SU-DHL-6 (cell line): Measurements from ENCODE around the gene RPTOR.

ENCODE experiments used
- EZH2phosphoT487 ChIP-seq: fragments of 200-600 bp; sonication (generic), shearing (Covaris generic); conservative IDR thresholded peaks from 2 replicates; pipeline ENCODE4 v1.6.1; 2018; ENCODE audit warnings: mild to moderate bottlenecking, antibody characterized with exemption, low read length, moderate library complexity, mixed read lengths
- TF ChIP-seq, protein P1 (sequence below): fragments of 200-600 bp; sonication (generic); IDR thresholded peaks from one replicate; pipeline ENCODE4 v1.5.1; 2017; ENCODE audit warnings: antibody characterized with exemption, mild to moderate bottlenecking, low read length, moderate library complexity; ENCODE audit not compliant: insufficient read depth, poor library complexity, severe bottlenecking

- TF ChIP-seq, protein P1, sequence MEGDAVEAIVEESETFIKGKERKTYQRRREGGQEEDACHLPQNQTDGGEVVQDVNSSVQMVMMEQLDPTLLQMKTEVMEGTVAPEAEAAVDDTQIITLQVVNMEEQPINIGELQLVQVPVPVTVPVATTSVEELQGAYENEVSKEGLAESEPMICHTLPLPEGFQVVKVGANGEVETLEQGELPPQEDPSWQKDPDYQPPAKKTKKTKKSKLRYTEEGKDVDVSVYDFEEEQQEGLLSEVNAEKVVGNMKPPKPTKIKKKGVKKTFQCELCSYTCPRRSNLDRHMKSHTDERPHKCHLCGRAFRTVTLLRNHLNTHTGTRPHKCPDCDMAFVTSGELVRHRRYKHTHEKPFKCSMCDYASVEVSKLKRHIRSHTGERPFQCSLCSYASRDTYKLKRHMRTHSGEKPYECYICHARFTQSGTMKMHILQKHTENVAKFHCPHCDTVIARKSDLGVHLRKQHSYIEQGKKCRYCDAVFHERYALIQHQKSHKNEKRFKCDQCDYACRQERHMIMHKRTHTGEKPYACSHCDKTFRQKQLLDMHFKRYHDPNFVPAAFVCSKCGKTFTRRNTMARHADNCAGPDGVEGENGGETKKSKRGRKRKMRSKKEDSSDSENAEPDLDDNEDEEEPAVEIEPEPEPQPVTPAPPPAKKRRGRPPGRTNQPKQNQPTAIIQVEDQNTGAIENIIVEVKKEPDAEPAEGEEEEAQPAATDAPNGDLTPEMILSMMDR, result no peak
- no peak for TF ChIP-seq EZH2phosphoT487
Observed at GRCh38 chr17:80997424-80998117, 452.9 kb downstream of the RPTOR start.
